ENCODE results near the gene F2RL1.

Gene F2RL1

GRCh38 chr5:76867827-76868693 lies 49.2 kb downstream of the F2RL1 start:
- ChIA-PET CTCF (interaction anchor here (0.5 to 6.0 kb wide), 24 partner anchors 10 to 1763 kb away, joined by 3 to 61 read pairs (median 4); partner anchors contain the start of gene S100Z), POLR2A (interaction anchor here (0.8 to 1.4 kb wide), 2 partner anchors 9 to 163 kb away, joined by 6 to 9 read pairs; partner anchors contain the start of gene AGGF1)
- H3K4me3 ChIP-seq (ENCODE audit: low read depth, low read length), result no peak overlapping the region
- H3K9me3 ChIP-seq (ENCODE audit: control insufficient read depth, insufficient read depth, low read depth, low read length), result no peaks in the 10 kb centered on the region
- H3K27ac ChIP-seq (ENCODE audit: extremely low read depth, low read depth, low read length), result no peak overlapping the region
- peak; percentile 49 for TF ChIP-seq CTCF (tag by site-specific recombination; IDR thresholded peaks at IDR 0.05)
- peak; percentile 69; the same call in 1 of the 2 replicates for TF ChIP-seq ZNF660 (tag by site-specific recombination; IDR thresholded peaks at IDR 0.05)
- TF ChIP-seq ZNF76 (tag by site-specific recombination; IDR thresholded peaks at IDR 0.05; ENCODE audit: borderline replicate concordance, low read depth), result peak; percentile 58; the same call in 1 of the 2 replicates
- no peak for TF ChIP-seq ZNF174 (tag by site-specific recombination; IDR thresholded peaks at IDR 0.05)
- TF ChIP-seq ZNF335 (tag by site-specific recombination; conservative IDR thresholded peaks at IDR 0.05), result peak; percentile 40; the same call in 1 of the 2 replicates
- TF ChIP-seq SCRT2 (tag by site-specific recombination; IDR thresholded peaks at IDR 0.05), result peak; percentile 100
- no peak for TF ChIP-seq HOXA7 (CRISPR knock-in tag; IDR thresholded peaks at IDR 0.05; ENCODE audit: borderline replicate concordance)
- TF ChIP-seq ZNF654 (tag by site-specific recombination; IDR thresholded peaks at IDR 0.05; ENCODE audit: low read depth), result peak; percentile 89
- peak; percentile 98 for TF ChIP-seq SCRT1 (tag by site-specific recombination; IDR thresholded peaks at IDR 0.05; ENCODE audit: borderline replicate concordance)
- H3K4me1 ChIP-seq (ENCODE audit: control insufficient read depth, insufficient read depth, low read length), result no peaks in the 10 kb centered on the region
- no peaks in the 10 kb centered on the region for H3K36me3 ChIP-seq (ENCODE audit: control insufficient read depth in 2 of 2, insufficient read depth in 1 of 2, low read length in 2 of 2)

- POLR2A ChIA-PET, result interaction anchor here (0.7 kb wide), 1 partner anchor 51 kb away, joined by 3 read pairs; the partner anchor contains the start of gene F2RL1
- H3K27ac ChIP-seq (ENCODE audit: extremely low read depth, low read depth, low read length), result no peak overlapping the region
Observed at GRCh38 chr5:76870046-76870445, 51.2 kb downstream of the F2RL1 start.

GRCh38 chr5:76874088-76874581 lies 55.3 kb downstream of the F2RL1 start:
- ChIA-PET CTCF (interaction anchor here (0.6 to 0.9 kb wide), 3 partner anchors 209 to 1354 kb away, joined by 4 to 5 read pairs (median 4); no protein-coding TSS in a partner anchor), POLR2A (no interaction called here)
- H3K27ac ChIP-seq (ENCODE audit: extremely low read depth, low read depth, low read length), result no peak overlapping the region

More at GRCh38 chr5:76870046-76870445, 51.2 kb downstream of the F2RL1 start:
- H3K9me3 ChIP-seq (ENCODE audit: control insufficient read depth, insufficient read depth, low read depth, low read length), result no peaks in the 10 kb centered on the region
- no peak for TF ChIP-seq ZSCAN16 (tag by site-specific recombination; IDR thresholded peaks at IDR 0.05)
- TF ChIP-seq ZBTB20 (tag by site-specific recombination; IDR thresholded peaks at IDR 0.05), result peak; percentile 37; the same call in 1 of the 2 replicates
- no peaks in the 10 kb centered on the region for H3K36me3 ChIP-seq (ENCODE audit: control insufficient read depth in 2 of 2, insufficient read depth in 1 of 2, low read length in 2 of 2)
- H3K4me1 ChIP-seq (ENCODE audit: control insufficient read depth, insufficient read depth, low read length), result no peaks in the 10 kb centered on the region; the same call in 1 of the 2 replicates
- CTCF ChIA-PET, result interaction anchor here (0.7 to 6.0 kb wide), 6 partner anchors 21 to 567 kb away, joined by 3 to 61 read pairs (median 3); partner anchors contain the start of gene CRHBP
- no peak overlapping the region for H3K4me3 ChIP-seq (ENCODE audit: low read depth, low read length)

More at GRCh38 chr5:76874088-76874581, 55.3 kb downstream of the F2RL1 start:
- H3K9me3 ChIP-seq (ENCODE audit: control insufficient read depth, insufficient read depth, low read depth, low read length), result no peaks in the 10 kb centered on the region
- H3K36me3 ChIP-seq (ENCODE audit: control insufficient read depth in 2 of 2, insufficient read depth in 1 of 2, low read length in 2 of 2), result no peaks in the 10 kb centered on the region
- no peak for TF ChIP-seq SETDB1 (IDR thresholded peaks at IDR 0.05; ENCODE audit: insufficient read length, low read length)
- no peak for TF ChIP-seq ZSCAN16 (tag by site-specific recombination; IDR thresholded peaks at IDR 0.05)
- H3K4me1 ChIP-seq (ENCODE audit: control insufficient read depth, insufficient read depth, low read length), result no peaks in the 10 kb centered on the region; the same call in 1 of the 2 replicates
- no peak overlapping the region for H3K4me3 ChIP-seq (ENCODE audit: low read depth, low read length)
